HEK293T (cell line): ENCODE data around the gene EXOC4.

Experiments
- ARNT ChIP-seq: fragments of 450-650 bp; IDR thresholded peaks from 2 replicates; pipeline ENCODE4 v1.6.1; 2017; ENCODE audit warnings: mild to moderate bottlenecking
- FOXM1 ChIP-seq: fragments of 450-650 bp; IDR thresholded peaks from 2 replicates; pipeline ENCODE4 v1.6.1; 2017; ENCODE audit warnings: mild to moderate bottlenecking, borderline replicate concordance
- HDGF ChIP-seq: fragments of 450-650 bp; IDR thresholded peaks from 2 replicates; pipeline ENCODE4 v1.6.1; 2017; ENCODE audit warnings: antibody characterized with exemption, borderline replicate concordance
- SP1 ChIP-seq: fragments of 450-650 bp; IDR thresholded peaks from 2 replicates; pipeline ENCODE4 v1.6.1; 2017
- TARDBP ChIP-seq: fragments of 450-650 bp; IDR thresholded peaks from 2 replicates; pipeline ENCODE4 v1.6.1; 2016
- ZNF384 ChIP-seq: fragments of 450-650 bp; IDR thresholded peaks from 2 replicates; pipeline ENCODE4 v1.6.1; 2016
- TF ChIP-seq, protein P1 (sequence below): fragments of 450-650 bp; IDR thresholded peaks from 2 replicates; pipeline ENCODE4 v1.6.1; 2016

- TF ChIP-seq ZNF384 = no peak
- no peak for TF ChIP-seq HDGF
- TF ChIP-seq FOXM1 = no peak
- TF ChIP-seq ARNT = no peak
- TF ChIP-seq SP1 = no peak
- no peak for TF ChIP-seq TARDBP
- TF ChIP-seq, protein P1, sequence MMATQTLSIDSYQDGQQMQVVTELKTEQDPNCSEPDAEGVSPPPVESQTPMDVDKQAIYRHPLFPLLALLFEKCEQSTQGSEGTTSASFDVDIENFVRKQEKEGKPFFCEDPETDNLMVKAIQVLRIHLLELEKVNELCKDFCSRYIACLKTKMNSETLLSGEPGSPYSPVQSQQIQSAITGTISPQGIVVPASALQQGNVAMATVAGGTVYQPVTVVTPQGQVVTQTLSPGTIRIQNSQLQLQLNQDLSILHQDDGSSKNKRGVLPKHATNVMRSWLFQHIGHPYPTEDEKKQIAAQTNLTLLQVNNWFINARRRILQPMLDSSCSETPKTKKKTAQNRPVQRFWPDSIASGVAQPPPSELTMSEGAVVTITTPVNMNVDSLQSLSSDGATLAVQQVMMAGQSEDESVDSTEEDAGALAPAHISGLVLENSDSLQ = no peak
These were observed 303.2 kb downstream of the EXOC4 start for GRCh38 chr7:133556048-133556447.
